ENCODE measurements around the gene ANKS1B.
A peak's percentile ranks its signal among the peaks of the same experiment; 100 is the strongest.
"Not testable (repeated sequence)": the region's sequence is repeated elsewhere in the genome, so short reads cannot be mapped to it uniquely, and the experiment has no call there.

Gene ANKS1B

GRCh38 chr12:99035803-99036202 is 948.9 kb downstream of the ANKS1B start:
- H3K27me3 Mint-ChIP-seq (ENCODE audit: low read depth), result peaks cover 4% of the 10 kb centered on the region
- no peaks in the 10 kb centered on the region for H3K4me1 Mint-ChIP-seq
- no peak overlapping the region for H3K27ac Mint-ChIP-seq
- H3K36me3 Mint-ChIP-seq (ENCODE audit: low read depth), result no peaks in the 10 kb centered on the region
- H3K9me3 Mint-ChIP-seq, result no peaks in the 10 kb centered on the region
- no peak overlapping the region for H3K4me3 Mint-ChIP-seq
- TF ChIP-seq, protein P1, sequence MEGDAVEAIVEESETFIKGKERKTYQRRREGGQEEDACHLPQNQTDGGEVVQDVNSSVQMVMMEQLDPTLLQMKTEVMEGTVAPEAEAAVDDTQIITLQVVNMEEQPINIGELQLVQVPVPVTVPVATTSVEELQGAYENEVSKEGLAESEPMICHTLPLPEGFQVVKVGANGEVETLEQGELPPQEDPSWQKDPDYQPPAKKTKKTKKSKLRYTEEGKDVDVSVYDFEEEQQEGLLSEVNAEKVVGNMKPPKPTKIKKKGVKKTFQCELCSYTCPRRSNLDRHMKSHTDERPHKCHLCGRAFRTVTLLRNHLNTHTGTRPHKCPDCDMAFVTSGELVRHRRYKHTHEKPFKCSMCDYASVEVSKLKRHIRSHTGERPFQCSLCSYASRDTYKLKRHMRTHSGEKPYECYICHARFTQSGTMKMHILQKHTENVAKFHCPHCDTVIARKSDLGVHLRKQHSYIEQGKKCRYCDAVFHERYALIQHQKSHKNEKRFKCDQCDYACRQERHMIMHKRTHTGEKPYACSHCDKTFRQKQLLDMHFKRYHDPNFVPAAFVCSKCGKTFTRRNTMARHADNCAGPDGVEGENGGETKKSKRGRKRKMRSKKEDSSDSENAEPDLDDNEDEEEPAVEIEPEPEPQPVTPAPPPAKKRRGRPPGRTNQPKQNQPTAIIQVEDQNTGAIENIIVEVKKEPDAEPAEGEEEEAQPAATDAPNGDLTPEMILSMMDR (IDR thresholded peaks at IDR 0.05; ENCODE audit: unreplicated experiment in 3 of 3), result no peak

- not testable (repeated sequence) for H3K27me3 Mint-ChIP-seq (ENCODE audit: low read depth); H3K36me3 Mint-ChIP-seq (ENCODE audit: low read depth); H3K4me3 Mint-ChIP-seq; H3K4me1 Mint-ChIP-seq; H3K9me3 Mint-ChIP-seq; H3K27ac Mint-ChIP-seq
These were observed 950.5 kb downstream of the ANKS1B start for GRCh38 chr12:99034201-99034600.

DNA sequence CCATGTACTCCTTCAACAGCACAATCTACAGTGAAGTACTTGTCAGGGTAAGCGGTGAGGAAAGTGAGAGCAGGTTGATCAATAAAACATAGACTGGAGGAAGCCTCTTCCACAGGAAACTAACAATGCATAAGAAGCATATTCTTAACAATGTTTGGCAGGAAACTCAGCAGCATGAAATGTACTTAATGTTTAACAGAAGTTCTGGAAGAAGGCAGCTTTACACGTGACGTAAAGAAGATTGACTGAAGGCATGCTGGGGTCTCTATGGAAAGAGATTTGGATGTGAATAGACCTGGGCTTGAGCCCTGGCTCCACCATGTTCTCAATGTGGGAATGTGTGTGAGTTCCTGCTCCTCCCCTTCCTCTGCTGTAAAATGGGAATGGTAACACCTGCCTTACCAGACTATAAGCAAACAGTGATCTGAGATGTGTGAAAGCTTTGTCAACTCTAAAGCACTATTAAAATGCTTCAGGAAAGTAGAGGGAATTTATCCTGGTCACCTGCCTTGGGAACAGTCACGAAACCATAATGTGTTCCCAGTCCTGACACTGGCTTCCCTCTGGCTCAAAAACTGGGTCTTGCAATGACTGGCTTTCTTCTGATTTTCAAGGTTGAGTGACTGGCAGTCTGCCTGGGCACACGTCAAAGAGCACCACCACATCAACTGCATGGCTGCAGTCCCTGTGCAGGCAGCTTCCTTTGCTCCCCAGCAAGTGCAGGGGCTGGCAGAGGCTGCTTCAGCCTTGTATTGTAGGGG is 955.0 kb downstream of the ANKS1B start:
- Mint-ChIP-seq H3K27ac (peak overlapping the region; percentile 36 to 83 (median 68)), H3K27me3 (ENCODE audit: low read depth) (no peaks in the 10 kb centered on the region), H3K9me3 (no peaks in the 10 kb centered on the region), H3K36me3 (ENCODE audit: low read depth) (no peaks in the 10 kb centered on the region), H3K4me1 (no peaks in the 10 kb centered on the region), H3K4me3 (no peak overlapping the region)
- TF ChIP-seq, protein P1 (IDR thresholded peaks at IDR 0.05; ENCODE audit: unreplicated experiment in 3 of 3), result no peak

- Mint-ChIP-seq H3K36me3 (ENCODE audit: low read depth) (no peaks in the 10 kb centered on the region), H3K27me3 (ENCODE audit: low read depth) (no peaks in the 10 kb centered on the region), H3K9me3 (no peaks in the 10 kb centered on the region), H3K4me3 (no peak overlapping the region), H3K27ac (peak overlapping the region in 1 of 3 experiments; percentile 12), H3K4me1 (no peaks in the 10 kb centered on the region)
- TF ChIP-seq, protein P1 (IDR thresholded peaks at IDR 0.05; ENCODE audit: unreplicated experiment in 3 of 3), result no peak
These were observed 957.3 kb downstream of the ANKS1B start for GRCh38 chr12:99027461-99027860.

DNA sequence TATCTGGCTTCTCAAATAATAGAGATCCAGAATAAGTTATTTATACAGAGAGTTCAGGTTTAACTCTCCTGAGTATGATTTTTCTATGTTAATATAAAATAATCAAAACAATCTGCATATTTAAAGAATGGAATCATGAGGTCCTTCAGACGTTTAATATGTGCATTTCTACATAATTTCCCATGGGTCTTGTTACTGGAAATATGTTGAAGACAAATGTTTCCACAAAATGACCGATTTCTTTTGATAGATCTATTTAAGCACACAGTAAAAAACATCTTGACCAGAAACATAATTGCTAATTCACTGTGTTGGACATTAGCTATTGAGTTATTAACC is 957.7 kb downstream of the ANKS1B start:
- Mint-ChIP-seq H3K36me3 (ENCODE audit: low read depth) (no peaks in the 10 kb centered on the region), H3K27ac (no peak overlapping the region), H3K27me3 (ENCODE audit: low read depth) (no peaks in the 10 kb centered on the region), H3K9me3 (no peaks in the 10 kb centered on the region), H3K4me3 (no peak overlapping the region), H3K4me1 (no peaks in the 10 kb centered on the region)
- TF ChIP-seq, protein P1 (IDR thresholded peaks at IDR 0.05; ENCODE audit: unreplicated experiment in 3 of 3), result no peak

- H3K9me3 Mint-ChIP-seq, result no peaks in the 10 kb centered on the region
- H3K27me3 Mint-ChIP-seq (ENCODE audit: low read depth), result no peaks in the 10 kb centered on the region
- no peak overlapping the region for H3K4me3 Mint-ChIP-seq
- TF ChIP-seq, protein P1 (IDR thresholded peaks at IDR 0.05; ENCODE audit: unreplicated experiment in 3 of 3), result no peak
- H3K4me1 Mint-ChIP-seq, result no peaks in the 10 kb centered on the region
- H3K27ac Mint-ChIP-seq, result no peak overlapping the region
- no peaks in the 10 kb centered on the region for H3K36me3 Mint-ChIP-seq (ENCODE audit: low read depth)
These were observed 958.2 kb downstream of the ANKS1B start for GRCh38 chr12:99026332-99027054.
